Measurements from ENCODE around the gene PTPRD. TPM values are rescaled to one million over a fixed set of nuclear protein-coding genes. Genes with fewer than 3 reads are reported as not detected.

The PTPRD gene
- total RNA-seq, 1 donor, result 11.5 TPM

DNA sequence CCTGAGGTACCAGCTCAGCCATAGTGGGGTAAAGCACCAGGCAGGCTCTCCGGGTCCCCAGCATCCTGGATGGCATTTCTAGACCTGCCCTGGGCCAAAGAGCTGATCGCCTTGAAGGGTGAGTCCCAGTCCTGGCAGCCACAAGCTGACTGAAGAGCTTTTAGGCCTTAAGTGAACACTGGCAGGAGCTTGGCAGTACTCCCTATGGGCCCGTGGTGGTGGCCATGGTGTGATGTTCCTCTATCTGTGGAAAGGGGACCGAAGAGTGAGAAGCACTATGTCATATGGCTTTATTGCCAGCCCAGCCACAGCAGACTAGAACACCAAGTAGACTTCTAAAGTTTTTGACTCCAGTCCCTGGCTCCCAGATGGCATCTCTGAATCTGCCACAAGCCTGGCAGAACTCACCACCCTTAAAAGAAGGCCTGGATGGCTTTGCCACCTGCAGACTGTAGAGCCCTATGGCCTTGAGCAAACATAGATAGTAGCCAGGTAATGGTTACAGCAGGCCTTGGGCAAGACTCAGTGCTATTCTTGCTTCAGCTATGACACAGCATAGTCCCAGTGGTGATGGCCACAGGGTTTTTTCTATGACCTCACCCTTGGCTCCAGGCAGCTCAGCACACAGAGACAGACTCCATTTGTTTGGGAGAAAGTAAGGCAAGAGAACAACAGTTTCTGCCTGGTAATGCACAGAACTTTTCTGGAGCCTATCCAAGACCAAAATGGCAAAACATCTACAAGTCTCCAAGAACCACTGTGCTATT lies 2011.7 kb downstream of the PTPRD start:
- H3K4me3 ChIP-seq (ENCODE audit: low read depth, low read length), result no peak overlapping the region
- peak; percentile 7 for DNase-seq (ENCODE audit: low read depth)
- TF ChIP-seq, protein P1, sequence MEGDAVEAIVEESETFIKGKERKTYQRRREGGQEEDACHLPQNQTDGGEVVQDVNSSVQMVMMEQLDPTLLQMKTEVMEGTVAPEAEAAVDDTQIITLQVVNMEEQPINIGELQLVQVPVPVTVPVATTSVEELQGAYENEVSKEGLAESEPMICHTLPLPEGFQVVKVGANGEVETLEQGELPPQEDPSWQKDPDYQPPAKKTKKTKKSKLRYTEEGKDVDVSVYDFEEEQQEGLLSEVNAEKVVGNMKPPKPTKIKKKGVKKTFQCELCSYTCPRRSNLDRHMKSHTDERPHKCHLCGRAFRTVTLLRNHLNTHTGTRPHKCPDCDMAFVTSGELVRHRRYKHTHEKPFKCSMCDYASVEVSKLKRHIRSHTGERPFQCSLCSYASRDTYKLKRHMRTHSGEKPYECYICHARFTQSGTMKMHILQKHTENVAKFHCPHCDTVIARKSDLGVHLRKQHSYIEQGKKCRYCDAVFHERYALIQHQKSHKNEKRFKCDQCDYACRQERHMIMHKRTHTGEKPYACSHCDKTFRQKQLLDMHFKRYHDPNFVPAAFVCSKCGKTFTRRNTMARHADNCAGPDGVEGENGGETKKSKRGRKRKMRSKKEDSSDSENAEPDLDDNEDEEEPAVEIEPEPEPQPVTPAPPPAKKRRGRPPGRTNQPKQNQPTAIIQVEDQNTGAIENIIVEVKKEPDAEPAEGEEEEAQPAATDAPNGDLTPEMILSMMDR (IDR thresholded peaks at IDR 0.05; ENCODE audit: insufficient read depth, low read length), result no peak

DNA sequence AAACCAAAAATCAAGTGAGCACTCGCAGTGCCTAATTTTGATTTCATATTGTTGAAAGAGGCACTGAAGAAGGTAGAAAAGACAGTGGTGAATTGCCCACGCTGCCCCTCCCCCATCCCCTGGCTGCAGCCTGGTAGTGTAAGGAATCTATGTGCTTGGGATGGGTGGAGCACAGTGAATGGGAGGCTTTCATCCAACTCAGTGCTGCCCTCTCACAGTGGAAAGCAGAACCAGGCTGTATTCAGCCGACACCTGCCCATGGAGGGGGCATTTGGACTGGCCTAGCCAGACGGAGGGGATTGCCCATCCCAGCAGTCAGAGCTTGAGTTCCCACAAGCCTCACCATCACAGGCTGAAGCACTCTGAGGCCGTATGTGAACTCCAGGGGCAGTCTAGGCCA lies 2012.9 kb downstream of the PTPRD start:
- TF ChIP-seq, protein P1 (IDR thresholded peaks at IDR 0.05; ENCODE audit: insufficient read depth, low read length), result no peak
- H3K4me3 ChIP-seq (ENCODE audit: low read depth, low read length), result no peak overlapping the region
- no peak for DNase-seq (ENCODE audit: low read depth)

DNA sequence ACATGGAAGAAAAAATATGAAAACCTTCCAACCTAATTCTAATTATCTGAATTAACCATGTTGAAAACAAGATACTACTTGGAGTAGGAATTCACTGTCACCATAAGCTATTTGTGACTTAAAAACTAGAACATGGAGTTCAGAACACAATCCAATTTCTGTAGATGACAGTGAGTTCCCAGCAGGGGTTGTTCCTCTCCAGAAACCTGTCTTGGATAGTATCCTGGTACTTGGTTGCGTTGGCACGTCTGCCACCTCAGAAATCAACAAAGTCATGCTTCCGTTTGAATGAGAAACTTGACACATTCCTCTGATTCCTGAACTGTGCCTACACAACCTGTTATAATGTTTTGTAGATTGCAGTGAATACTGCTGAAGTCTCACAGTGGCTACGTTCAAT lies 2023.3 kb downstream of the PTPRD start:
- TF ChIP-seq, protein P1 (IDR thresholded peaks at IDR 0.05; ENCODE audit: insufficient read depth, low read length), result no peak
- DNase-seq (ENCODE audit: low read depth), result no peak
- H3K4me3 ChIP-seq (ENCODE audit: low read depth, low read length), result no peak overlapping the region

DNA sequence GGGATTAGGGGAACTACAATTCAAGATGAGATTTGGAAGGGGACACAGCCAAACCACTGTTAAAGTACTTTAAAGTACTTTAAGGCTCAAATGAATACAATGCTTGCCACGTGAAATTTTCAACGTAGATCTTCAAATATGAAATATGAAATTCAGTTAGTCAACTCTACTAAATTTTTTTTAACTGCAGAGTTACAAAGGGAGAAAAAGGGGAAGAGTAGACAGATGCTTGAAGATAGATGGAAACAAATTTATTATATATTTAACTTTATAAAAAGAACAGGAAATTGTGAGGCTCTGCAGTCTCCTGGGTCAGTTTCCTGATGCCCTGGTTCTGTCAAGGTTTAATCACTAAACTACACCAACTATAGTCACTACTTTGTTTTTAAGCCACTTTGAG lies 2027.8 kb downstream of the PTPRD start:
- H3K4me3 ChIP-seq (ENCODE audit: low read depth, low read length), result no peak overlapping the region
- TF ChIP-seq, protein P1 (IDR thresholded peaks at IDR 0.05; ENCODE audit: insufficient read depth, low read length), result no peak
- no peak for DNase-seq (ENCODE audit: low read depth)

DNA sequence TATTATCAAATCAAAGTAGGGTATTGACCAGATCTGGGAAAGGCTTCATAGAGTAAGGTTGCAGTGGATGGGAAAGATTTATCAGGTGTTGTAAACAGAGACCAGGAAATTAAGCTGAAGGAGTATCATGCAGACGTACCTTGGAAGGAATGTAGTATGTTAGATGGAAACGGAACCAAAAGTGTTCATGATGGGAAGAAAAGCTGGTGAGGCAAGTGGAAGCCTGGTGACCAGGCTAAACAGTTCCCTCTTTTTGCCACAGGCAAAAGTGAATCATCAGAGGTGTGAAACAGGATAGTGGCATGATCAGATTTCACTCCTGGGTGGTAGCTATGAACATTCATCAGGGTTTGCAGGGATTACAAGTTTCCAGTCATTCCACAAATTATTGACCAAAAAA lies 2033.1 kb downstream of the PTPRD start:
- H3K4me3 ChIP-seq (ENCODE audit: low read depth, low read length), result no peak overlapping the region
- DNase-seq (ENCODE audit: low read depth), result no peak
- TF ChIP-seq, protein P1 (IDR thresholded peaks at IDR 0.05; ENCODE audit: insufficient read depth, low read length), result no peak

DNA sequence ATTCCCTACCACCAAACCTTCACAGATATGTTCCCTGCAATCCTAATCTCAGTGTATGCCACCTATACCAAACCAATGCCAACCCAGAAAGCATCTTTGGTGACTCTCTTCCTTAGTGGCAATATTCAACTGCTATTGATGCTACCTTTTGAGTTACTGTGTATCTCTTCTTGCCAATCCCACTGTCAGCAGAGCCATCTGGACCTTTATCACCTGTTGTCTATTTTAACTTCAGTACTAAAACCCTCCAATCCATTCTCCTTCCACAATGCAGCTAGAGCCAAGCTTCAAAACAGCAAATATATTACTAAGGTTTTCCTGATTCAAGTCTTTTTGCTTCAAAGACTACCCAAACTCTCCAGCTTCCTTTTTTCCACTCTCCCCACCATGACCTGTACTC lies 2036.1 kb downstream of the PTPRD start:
- H3K4me3 ChIP-seq (ENCODE audit: low read depth, low read length), result no peak overlapping the region
- no peak for DNase-seq (ENCODE audit: low read depth)
- TF ChIP-seq, protein P1 (IDR thresholded peaks at IDR 0.05; ENCODE audit: insufficient read depth, low read length), result no peak

DNA sequence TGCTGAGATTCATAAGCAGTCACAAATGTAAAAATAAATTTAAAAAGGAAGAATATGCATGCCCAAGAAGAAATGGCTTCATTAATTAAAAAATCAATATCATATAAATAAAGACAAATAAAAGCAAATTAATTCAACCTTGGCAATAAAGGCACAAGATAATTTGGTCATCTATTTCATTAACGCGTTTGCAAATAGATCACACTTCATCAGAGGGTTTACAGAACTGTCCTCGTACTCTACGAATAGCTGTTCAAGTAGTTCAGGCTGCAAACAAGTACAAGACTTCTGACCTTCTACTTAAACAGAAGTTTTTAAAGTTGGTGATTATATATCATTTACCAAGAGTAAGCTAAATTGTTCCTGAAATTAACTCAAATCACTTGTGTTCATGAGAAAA lies 2038.0 kb downstream of the PTPRD start:
- no peak for DNase-seq (ENCODE audit: low read depth)
- no peak overlapping the region for H3K4me3 ChIP-seq (ENCODE audit: low read depth, low read length)
- TF ChIP-seq, protein P1 (IDR thresholded peaks at IDR 0.05; ENCODE audit: insufficient read depth, low read length), result no peak
